Parathyroid adenoma (tissue), 2 donors: ENCODE data around the gene STK24.

ENCODE experiments used
- H2AFZ ChIP-seq: fragments of 300-600 bp; sonication (generic); one replicate; pipeline ENCODE4 v1.7.0; 2017; ENCODE audit warnings: antibody characterized with exemption, mild to moderate bottlenecking
- H3K27ac ChIP-seq: fragments of 300-600 bp; sonication (generic); one replicate; pipeline ENCODE4 v1.7.0; 2017
- H3K27me3 ChIP-seq: fragments of 300-600 bp; sonication (generic); one replicate; pipeline ENCODE4 v1.7.0; 2017; ENCODE audit warnings: low read length; ENCODE audit not compliant: control insufficient read depth, insufficient read depth
- H3K36me3 ChIP-seq: fragments of 300-600 bp; sonication (generic); one replicate; pipeline ENCODE4 v1.7.0; 2017; ENCODE audit warnings: low read length; ENCODE audit not compliant: control insufficient read depth, insufficient read depth
- H3K4me1 ChIP-seq: fragments of 300-600 bp; sonication (generic); one replicate; pipeline ENCODE4 v1.7.0; 2017; ENCODE audit warnings: control low read depth
- H3K4me2 ChIP-seq: fragments of 300-600 bp; sonication (generic); one replicate; pipeline ENCODE4 v1.7.0; 2017; ENCODE audit warnings: low read length
- H3K4me3 ChIP-seq: fragments of 300-600 bp; sonication (generic); one replicate; pipeline ENCODE4 v1.7.0; 2017; ENCODE audit warnings: low read depth, low read length
- H3K79me2 ChIP-seq: fragments of 300-600 bp; sonication (generic); one replicate; pipeline ENCODE4 v1.7.0; 2017; ENCODE audit warnings: control low read depth
- H3K9ac ChIP-seq: fragments of 300-600 bp; sonication (generic); one replicate; pipeline ENCODE4 v1.7.0; 2017; ENCODE audit warnings: mild to moderate bottlenecking
- H3K9me3 ChIP-seq: fragments of 300-600 bp; sonication (generic); one replicate; pipeline ENCODE4 v1.7.0; 2017; ENCODE audit warnings: low read length; ENCODE audit not compliant: control insufficient read depth
- TF ChIP-seq, protein P1 (sequence below): fragments of 300-600 bp; sonication (generic); IDR thresholded peaks from one replicate; pipeline ENCODE4 v1.7.0; 2017; ENCODE audit warnings: antibody characterized with exemption, mild to moderate bottlenecking
- donor health status: primary hyperparathyroidism.

Gene STK24

DNA sequence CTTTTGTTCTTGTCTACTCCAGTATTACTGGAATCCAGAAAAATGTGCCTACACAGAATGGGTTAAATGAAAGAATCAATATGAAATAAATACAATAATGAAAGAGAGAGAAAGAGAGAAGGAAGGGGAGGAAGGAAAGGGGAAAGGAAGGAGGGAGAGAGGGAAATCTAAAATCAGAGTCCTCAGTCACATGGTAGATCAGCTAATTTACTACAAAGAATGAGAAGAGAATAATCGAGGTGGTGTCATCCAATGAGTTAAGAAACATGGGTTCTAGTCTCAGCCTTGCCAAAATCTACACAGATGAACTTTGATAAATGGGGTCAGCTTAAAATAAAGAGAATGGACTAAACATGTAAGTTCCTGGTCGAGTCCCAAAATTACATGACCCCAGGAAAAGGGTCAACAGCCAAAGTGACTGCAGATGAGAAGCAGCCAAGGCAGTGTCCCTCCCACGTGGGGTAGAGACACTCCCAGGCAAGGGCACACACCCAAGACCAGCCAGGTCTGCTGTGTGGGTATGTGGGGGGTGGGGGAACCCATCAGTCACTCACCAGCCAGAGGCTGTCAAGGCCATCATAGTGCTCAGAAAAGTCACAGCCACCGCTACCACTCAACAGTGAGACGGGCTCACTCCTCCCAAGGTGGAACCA, 103.6 kb downstream of the STK24 start:
- Histone ChIP-seq H3K79me2 (peaks cover 12% of the 10 kb centered on the region), H3K4me1 (no peaks in the 10 kb centered on the region), H3K4me2 (no peak overlapping the region), H3K9ac (no peak overlapping the region), H3K36me3 (no peaks in the 10 kb centered on the region), H3K27ac (no peak overlapping the region), H2AFZ (no peak overlapping the region), H3K27me3 (no peaks in the 10 kb centered on the region), H3K4me3 (no peak overlapping the region), H3K9me3 (no peaks in the 10 kb centered on the region)
- TF ChIP-seq, protein P1, sequence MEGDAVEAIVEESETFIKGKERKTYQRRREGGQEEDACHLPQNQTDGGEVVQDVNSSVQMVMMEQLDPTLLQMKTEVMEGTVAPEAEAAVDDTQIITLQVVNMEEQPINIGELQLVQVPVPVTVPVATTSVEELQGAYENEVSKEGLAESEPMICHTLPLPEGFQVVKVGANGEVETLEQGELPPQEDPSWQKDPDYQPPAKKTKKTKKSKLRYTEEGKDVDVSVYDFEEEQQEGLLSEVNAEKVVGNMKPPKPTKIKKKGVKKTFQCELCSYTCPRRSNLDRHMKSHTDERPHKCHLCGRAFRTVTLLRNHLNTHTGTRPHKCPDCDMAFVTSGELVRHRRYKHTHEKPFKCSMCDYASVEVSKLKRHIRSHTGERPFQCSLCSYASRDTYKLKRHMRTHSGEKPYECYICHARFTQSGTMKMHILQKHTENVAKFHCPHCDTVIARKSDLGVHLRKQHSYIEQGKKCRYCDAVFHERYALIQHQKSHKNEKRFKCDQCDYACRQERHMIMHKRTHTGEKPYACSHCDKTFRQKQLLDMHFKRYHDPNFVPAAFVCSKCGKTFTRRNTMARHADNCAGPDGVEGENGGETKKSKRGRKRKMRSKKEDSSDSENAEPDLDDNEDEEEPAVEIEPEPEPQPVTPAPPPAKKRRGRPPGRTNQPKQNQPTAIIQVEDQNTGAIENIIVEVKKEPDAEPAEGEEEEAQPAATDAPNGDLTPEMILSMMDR = no peak

- Histone ChIP-seq H3K27ac (no peak overlapping the region), H3K36me3 (no peaks in the 10 kb centered on the region), H3K4me2 (no peak overlapping the region), H3K27me3 (no peaks in the 10 kb centered on the region), H2AFZ (no peak overlapping the region), H3K9me3 (no peaks in the 10 kb centered on the region), H3K4me1 (no peaks in the 10 kb centered on the region), H3K79me2 (peaks cover 12% of the 10 kb centered on the region), H3K9ac (no peak overlapping the region), H3K4me3 (no peak overlapping the region)
- TF ChIP-seq, protein P1 = no peak
Measured at GRCh38 chr13:98471934-98472333, 105.0 kb downstream of the STK24 start.

DNA sequence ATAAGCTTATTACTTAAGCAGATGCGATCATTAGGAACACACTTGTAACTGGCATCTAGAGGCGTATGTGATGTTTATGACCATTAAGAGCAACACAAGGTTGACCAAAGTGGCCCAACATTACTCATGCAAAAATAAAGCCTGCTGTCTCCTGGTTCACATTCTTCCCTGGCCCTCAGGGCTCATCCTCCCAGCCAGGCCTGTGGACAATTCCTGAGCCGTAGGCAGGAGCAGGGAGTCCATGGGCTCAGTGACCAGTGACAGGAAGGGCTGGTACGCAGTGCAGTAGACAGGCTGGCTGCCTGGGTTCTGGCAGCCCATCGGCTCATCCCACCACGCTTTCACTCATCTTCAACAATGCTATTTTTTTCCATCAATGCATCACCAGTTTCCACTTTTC, 106.0 kb downstream of the STK24 start:
- Histone ChIP-seq H3K4me2 (no peak overlapping the region), H2AFZ (no peak overlapping the region), H3K36me3 (no peaks in the 10 kb centered on the region), H3K9ac (no peak overlapping the region), H3K79me2 (peaks cover 12% of the 10 kb centered on the region), H3K9me3 (no peaks in the 10 kb centered on the region), H3K27ac (no peak overlapping the region), H3K27me3 (no peaks in the 10 kb centered on the region), H3K4me1 (no peaks in the 10 kb centered on the region), H3K4me3 (no peak overlapping the region)
- TF ChIP-seq, protein P1 = no peak

DNA sequence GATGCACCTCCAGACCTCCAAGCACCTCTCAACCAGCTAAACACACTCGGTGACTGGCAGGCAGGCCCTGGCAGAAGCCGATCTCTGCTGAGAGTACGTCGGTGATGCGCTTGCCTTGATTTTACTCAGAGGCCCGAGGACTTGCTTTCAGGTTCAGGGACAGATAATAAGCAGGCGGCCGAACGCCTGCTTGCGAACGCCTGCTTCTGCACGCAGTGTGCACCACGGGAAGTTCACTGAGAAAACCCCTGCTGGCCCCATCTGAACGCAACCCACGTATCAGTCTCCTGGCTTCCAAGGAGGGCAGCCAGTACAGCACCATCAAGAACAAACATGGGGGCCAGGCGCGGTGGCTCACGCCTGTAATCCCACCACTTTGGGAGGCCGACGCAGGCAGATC, 108.0 kb downstream of the STK24 start:
- Histone ChIP-seq H3K27ac (no peak overlapping the region), H3K27me3 (no peaks in the 10 kb centered on the region), H3K4me2 (no peak overlapping the region), H3K4me3 (no peak overlapping the region), H3K36me3 (no peaks in the 10 kb centered on the region), H2AFZ (no peak overlapping the region), H3K4me1 (no peaks in the 10 kb centered on the region), H3K9me3 (no peaks in the 10 kb centered on the region), H3K79me2 (peaks cover 5% of the 10 kb centered on the region), H3K9ac (no peak overlapping the region)
- TF ChIP-seq, protein P1 = no peak

DNA sequence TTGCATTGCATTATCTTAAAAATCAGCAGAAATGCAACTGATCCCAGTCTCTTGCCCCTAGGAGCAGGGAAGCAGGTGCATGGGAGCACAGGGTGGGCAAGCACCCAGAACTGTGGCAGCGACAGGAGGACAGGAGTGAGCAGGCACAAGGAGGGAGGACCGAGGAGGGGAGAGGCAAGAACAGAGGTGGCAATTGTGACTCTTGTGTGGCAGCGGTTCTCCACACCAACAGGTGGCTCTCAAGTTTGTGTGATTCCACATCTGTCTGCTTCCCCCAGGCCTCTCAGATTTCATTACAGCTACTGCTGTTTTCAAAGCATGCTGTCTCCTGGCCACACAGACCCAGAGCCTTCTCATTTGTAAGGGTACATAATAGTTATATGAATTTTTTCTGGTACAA, 108.5 kb downstream of the STK24 start:
- Histone ChIP-seq H3K4me1 (no peaks in the 10 kb centered on the region), H3K4me2 (no peak overlapping the region), H3K79me2 (no peaks in the 10 kb centered on the region), H3K9me3 (no peaks in the 10 kb centered on the region), H3K36me3 (no peaks in the 10 kb centered on the region), H3K27ac (no peak overlapping the region), H2AFZ (no peak overlapping the region), H3K27me3 (no peaks in the 10 kb centered on the region), H3K9ac (no peak overlapping the region), H3K4me3 (no peak overlapping the region)
- TF ChIP-seq, protein P1 = no peak
